ENCODE results near the gene CACNA2D2. TPM values are rescaled to one million over a fixed set of nuclear protein-coding genes. Genes with fewer than 3 reads are reported as not detected.

CACNA2D2 gene
- total and polyA plus RNA-seq, 3 donors from 2014 or later: 15.9 to 19.3 (median 16.1) TPM

DNA sequence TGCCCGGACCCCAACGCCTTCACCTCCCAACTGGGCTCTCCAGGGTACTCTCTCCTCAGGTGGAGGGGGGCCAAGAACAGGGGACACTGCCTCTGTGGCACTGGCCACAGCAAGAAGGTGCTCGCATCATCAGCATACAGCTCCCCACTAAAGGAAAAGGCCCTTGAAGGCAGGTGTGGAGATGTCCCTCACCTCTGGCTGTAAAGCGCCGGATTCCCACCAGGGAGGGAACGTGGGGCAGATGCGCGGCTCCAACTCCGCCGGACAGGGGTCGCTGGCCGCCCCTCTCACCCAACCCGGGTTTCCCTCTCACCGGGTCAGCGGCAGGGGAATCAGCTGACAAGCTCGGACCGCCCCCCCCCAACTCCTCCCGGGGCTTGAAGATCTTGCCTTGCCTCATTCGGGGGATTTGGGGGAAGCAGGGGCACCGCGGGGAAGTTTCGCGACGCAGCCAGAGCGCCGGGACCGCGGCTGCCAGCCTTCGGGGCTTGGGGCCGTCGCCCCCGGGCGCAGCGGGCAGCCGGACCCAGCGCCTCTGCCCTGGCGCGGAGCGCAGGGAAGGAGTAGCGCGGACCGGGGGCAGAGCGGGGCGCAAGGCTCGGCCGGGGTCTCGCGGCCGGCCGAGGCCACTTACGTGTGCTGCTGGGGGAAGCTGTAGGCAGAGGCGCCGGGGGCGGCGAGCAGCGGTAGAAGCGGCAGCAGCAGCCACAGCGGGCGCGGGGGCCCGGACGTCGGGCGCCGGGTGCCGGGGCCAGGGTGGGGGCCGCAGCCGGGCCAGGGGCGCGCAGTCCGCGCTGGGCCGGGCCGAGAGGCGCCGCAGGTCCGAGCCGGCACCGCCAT, 630 bp downstream of the CACNA2D2 start:
- Histone ChIP-seq H3K9me3 (no peaks in the 10 kb centered on the region), H3K36me3 (ENCODE audit: low read depth, missing control alignments) (no peaks in the 10 kb centered on the region), H3K27me3 (no peaks in the 10 kb centered on the region), H3K27ac (peak overlapping the region in 1 of 2 donors; percentile 74), H3K4me1 (peaks cover 5% of the 10 kb centered on the region), H3K4me3 (peak overlapping the region; percentile 56 to 60)
- 2% methylated on average over 48 of the region's 79 CpGs; no CpG with 5 or more reads in 1 of the 2 donors for WGBS, 2 donors
- no peak for TF ChIP-seq POLR2A (IDR thresholded peaks at IDR 0.05)
- TF ChIP-seq, protein P1, sequence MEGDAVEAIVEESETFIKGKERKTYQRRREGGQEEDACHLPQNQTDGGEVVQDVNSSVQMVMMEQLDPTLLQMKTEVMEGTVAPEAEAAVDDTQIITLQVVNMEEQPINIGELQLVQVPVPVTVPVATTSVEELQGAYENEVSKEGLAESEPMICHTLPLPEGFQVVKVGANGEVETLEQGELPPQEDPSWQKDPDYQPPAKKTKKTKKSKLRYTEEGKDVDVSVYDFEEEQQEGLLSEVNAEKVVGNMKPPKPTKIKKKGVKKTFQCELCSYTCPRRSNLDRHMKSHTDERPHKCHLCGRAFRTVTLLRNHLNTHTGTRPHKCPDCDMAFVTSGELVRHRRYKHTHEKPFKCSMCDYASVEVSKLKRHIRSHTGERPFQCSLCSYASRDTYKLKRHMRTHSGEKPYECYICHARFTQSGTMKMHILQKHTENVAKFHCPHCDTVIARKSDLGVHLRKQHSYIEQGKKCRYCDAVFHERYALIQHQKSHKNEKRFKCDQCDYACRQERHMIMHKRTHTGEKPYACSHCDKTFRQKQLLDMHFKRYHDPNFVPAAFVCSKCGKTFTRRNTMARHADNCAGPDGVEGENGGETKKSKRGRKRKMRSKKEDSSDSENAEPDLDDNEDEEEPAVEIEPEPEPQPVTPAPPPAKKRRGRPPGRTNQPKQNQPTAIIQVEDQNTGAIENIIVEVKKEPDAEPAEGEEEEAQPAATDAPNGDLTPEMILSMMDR (IDR thresholded peaks at IDR 0.05): no peak
- intact Hi-C loops (cut with DNase I; ENCODE audit: low total_unique reads): no loop called here
- no peak for DNase-seq

DNA sequence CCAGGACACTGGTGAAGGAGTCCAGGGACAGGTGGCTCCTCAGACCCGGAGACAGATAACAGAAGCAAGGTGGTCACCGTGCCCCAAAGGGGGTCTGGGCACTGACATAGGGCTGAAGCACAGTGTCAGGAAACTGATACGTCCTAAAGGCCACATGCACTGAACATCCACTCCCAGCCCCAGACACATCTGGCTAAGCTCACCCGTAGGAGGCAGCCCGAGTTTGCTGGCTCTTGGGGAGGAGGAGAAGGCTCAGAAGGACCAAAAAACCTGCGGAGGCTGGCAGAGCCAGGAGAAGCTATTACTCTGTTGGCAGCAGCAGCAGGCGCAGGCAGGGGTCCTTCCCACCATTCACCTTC, 1.2 kb downstream of the CACNA2D2 start:
- 28% methylated on average over 7 of the region's 7 CpGs; no CpG with 5 or more reads in 1 of the 2 donors for WGBS, 2 donors
- Histone ChIP-seq H3K4me1 (peaks cover 5% of the 10 kb centered on the region), H3K36me3 (ENCODE audit: low read depth, missing control alignments) (no peaks in the 10 kb centered on the region), H3K27ac (no peak overlapping the region), H3K4me3 (peak overlapping the region in 1 of 2 donors; percentile 60), H3K27me3 (no peaks in the 10 kb centered on the region), H3K9me3 (no peaks in the 10 kb centered on the region)
- no peak for DNase-seq
- intact Hi-C loops (cut with DNase I; ENCODE audit: low total_unique reads): no loop called here
- TF ChIP-seq, protein P1 (IDR thresholded peaks at IDR 0.05): no peak
- TF ChIP-seq POLR2A (IDR thresholded peaks at IDR 0.05): no peak

DNA sequence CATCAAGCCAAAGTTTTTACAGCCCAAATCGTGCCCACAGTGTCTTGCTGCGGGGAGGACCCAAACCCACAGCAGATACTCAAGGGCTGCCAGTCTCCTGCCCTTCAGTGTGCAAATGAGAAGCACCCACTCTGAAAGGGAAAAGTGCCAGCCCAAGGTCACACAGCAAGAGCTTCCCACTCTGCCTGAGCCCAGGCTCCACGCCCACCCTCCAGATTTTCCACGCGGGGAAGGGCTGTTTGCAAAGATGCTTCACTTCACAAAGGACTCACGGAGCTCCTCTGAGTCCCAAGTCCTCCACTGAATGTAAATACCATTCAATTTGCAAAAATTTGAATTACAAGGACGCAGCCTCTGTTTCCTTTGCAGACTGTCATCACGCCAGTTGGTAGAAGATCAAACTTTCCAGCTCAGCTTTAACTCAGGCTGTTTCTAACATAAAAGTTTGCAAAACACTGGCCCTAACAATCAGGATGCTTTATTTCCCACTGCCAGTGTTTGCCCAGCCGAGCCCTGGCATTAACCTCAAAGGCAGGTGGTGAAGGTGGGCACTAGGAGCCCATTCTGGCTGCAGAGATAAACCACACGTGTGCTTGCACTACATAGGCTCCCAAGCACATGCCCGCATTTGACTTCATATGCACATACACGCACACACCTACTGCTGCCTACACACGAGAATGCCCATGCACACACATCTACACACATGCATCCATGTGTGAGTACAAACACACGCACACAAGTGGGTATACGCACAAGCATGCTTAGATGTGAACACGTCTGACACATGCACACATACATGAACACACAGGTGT, 7.6 kb downstream of the CACNA2D2 start:
- Histone ChIP-seq H3K36me3 (ENCODE audit: low read depth, missing control alignments) (no peaks in the 10 kb centered on the region), H3K4me1 (no peaks in the 10 kb centered on the region), H3K27ac (no peak overlapping the region), H3K9me3 (no peaks in the 10 kb centered on the region), H3K27me3 (no peaks in the 10 kb centered on the region), H3K4me3 (no peak overlapping the region)
- TF ChIP-seq POLR2A (IDR thresholded peaks at IDR 0.05): no peak
- TF ChIP-seq, protein P1 (IDR thresholded peaks at IDR 0.05): no peak
- WGBS, 2 donors: 76 to 82% methylated on average over 16 of the region's 16 CpGs
- intact Hi-C loops (cut with DNase I; ENCODE audit: low total_unique reads): no loop called here
- DNase-seq: no peak

DNA sequence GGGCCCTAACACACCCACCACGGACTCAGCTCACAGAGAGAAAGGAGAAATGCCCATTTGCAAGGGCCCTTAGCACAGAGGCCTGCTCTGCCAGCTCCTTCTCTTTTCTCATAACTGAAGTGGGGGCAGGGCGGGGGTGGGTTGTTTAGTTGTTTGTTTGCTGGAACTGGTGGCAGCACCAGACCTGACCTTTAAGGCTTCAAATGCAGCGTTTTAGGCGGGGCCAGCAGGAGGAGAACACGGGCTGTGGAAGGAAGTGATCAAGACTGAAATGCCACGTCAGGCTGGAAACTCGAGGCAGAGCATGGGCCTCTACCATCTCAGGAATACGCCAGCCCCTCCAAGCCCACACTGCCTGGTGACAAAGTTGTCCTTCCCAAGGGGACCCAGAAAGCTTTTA, 9.3 kb downstream of the CACNA2D2 start:
- Histone ChIP-seq H3K36me3 (ENCODE audit: low read depth, missing control alignments) (no peaks in the 10 kb centered on the region), H3K9me3 (no peaks in the 10 kb centered on the region), H3K27me3 (no peaks in the 10 kb centered on the region), H3K4me3 (no peak overlapping the region), H3K27ac (no peak overlapping the region), H3K4me1 (no peaks in the 10 kb centered on the region)
- intact Hi-C loops (cut with DNase I; ENCODE audit: low total_unique reads): no loop called here
- WGBS, 2 donors: 89 to 91% methylated on average over 8 of the region's 8 CpGs
- DNase-seq: no peak
- no peak for TF ChIP-seq POLR2A (IDR thresholded peaks at IDR 0.05)
- TF ChIP-seq, protein P1 (IDR thresholded peaks at IDR 0.05): no peak
